Mucosa of descending colon (tissue), 3 donors: ENCODE data around the gene TMEM214. TPM values are rescaled to one million over a fixed set of nuclear protein-coding genes. Genes with fewer than 3 reads are reported as not detected.
A peak's percentile ranks its signal among the peaks of the same experiment; 100 is the strongest.

Experiments
- ATAC-seq: fragments of 200-7000 bp; cut with Tn5 transposase; one replicate; pipeline ENCODE4 v1.9.1; 2020; ENCODE audit warnings: mild to moderate bottlenecking, moderate library complexity
- DNase-seq, 3 donors: peaks; one replicate each; pipeline ENCODE4 v3.0.0-alpha.2; 2020
- H3K36me3 ChIP-seq: fragments of 200-600 bp; one replicate; pipeline ENCODE4 v1.8.0; 2021; ENCODE audit warnings: low read depth, mild to moderate bottlenecking
- H3K4me1 ChIP-seq: fragments of 200-600 bp; one replicate; pipeline ENCODE4 v1.8.0; 2021; ENCODE audit warnings: low read depth, mild to moderate bottlenecking
- H3K4me3 ChIP-seq: fragments of 200-600 bp; one replicate; pipeline ENCODE4 v1.8.0; 2021; ENCODE audit warnings: mild to moderate bottlenecking
- H3K9me3 ChIP-seq: fragments of 200-600 bp; one replicate; pipeline ENCODE4 v1.8.0; 2021; ENCODE audit warnings: mild to moderate bottlenecking
- CTCF ChIP-seq: fragments of 200-600 bp; IDR thresholded peaks from one replicate; pipeline ENCODE4 v1.8.0; 2022; ENCODE audit warnings: antibody characterized with exemption, mild to moderate bottlenecking
- intact Hi-C, 2 donors: fragments of 100-400 bp; cut with DNase I in 1 of 2; cut with micrococcal nuclease in 1 of 2; formaldehyde crosslinking; loops; one replicate each; pipeline versions ENCODE4 v1.11.0 to v1.11.1; 2022; cut with DNase I, micrococcal nuclease
- total RNA-seq, 3 donors: library from RNA; stranded (reverse); fragmentation: NEBNext Ultra II Directional in 2 of 3; extraction: Animal tissue kit (Norgen Biotek cat#: 25700) in 2 of 3; gene quantifications; one replicate each; pipeline versions ENCODE4 v1.2.1 to v1.2.4, GENCODE V29; 2021 to 2023
- donor health status: DM: no; HTN: no; CAD: no; lungs with moderate emphysema.
- donor health status: DM: no; HTN: no; CAD: no.
- donor health status: DM: no; HTN: yes; CAD: no.

The TMEM214 gene
- total RNA-seq, 3 donors from 2014 or later, result 78.9 to 93.3 (median 80.1) TPM

GRCh38 chr2:27024812-27025211 lies 8.0 kb upstream of the TMEM214 start:
- no peak for DNase-seq
- Histone ChIP-seq H3K4me1 (peaks cover 12% of the 10 kb centered on the region), H3K36me3 (no peaks in the 10 kb centered on the region), H3K9me3 (no peaks in the 10 kb centered on the region), H3K4me3 (no peak overlapping the region)
- TF ChIP-seq CTCF, result no peak
- intact Hi-C loops, result no loop called here
- no peak for ATAC-seq

GRCh38 chr2:27025281-27025800 lies 7.4 kb upstream of the TMEM214 start:
- peaks cover 11% of the 10 kb centered on the region for H3K4me1 ChIP-seq
- no peaks in the 10 kb centered on the region for H3K9me3 ChIP-seq
- DNase-seq, result no peak
- no peaks in the 10 kb centered on the region for H3K36me3 ChIP-seq
- intact Hi-C loops, result no loop called here
- TF ChIP-seq CTCF, result no peak
- ATAC-seq, result no peak
- no peak overlapping the region for H3K4me3 ChIP-seq

- no peaks in the 10 kb centered on the region for H3K9me3 ChIP-seq
- no peak overlapping the region for H3K4me3 ChIP-seq
- H3K36me3 ChIP-seq, result no peaks in the 10 kb centered on the region
- peaks cover 8% of the 10 kb centered on the region for H3K4me1 ChIP-seq
- no peak for TF ChIP-seq CTCF
- intact Hi-C loops, result no loop called here
- DNase-seq, result no peak
- ATAC-seq, result no peak
Measured at GRCh38 chr2:27025861-27026851, 6.6 kb upstream of the TMEM214 start.

GRCh38 chr2:27027211-27027651 lies 5.5 kb upstream of the TMEM214 start:
- no peak for ATAC-seq
- no peaks in the 10 kb centered on the region for H3K4me1 ChIP-seq
- H3K4me3 ChIP-seq, result no peak overlapping the region
- intact Hi-C loops, result no loop called here
- no peak for TF ChIP-seq CTCF
- DNase-seq, result no peak
- H3K36me3 ChIP-seq, result no peaks in the 10 kb centered on the region
- no peaks in the 10 kb centered on the region for H3K9me3 ChIP-seq

- peak; percentile 40 for ATAC-seq
- Histone ChIP-seq H3K36me3 (no peaks in the 10 kb centered on the region), H3K9me3 (no peaks in the 10 kb centered on the region), H3K4me1 (peaks cover 5% of the 10 kb centered on the region), H3K4me3 (no peak overlapping the region)
- TF ChIP-seq CTCF, result no peak
- intact Hi-C loops, result no loop called here
- DNase-seq, result no peak
Measured at GRCh38 chr2:27029051-27029450, 3.7 kb upstream of the TMEM214 start.
